ENCODE data around the gene KIF3B. TPM values are rescaled to one million over a fixed set of nuclear protein-coding genes. Genes with fewer than 3 reads are reported as not detected.
A peak's percentile ranks its signal among the peaks of the same experiment; 100 is the strongest.

Gene KIF3B
- total and polyA plus RNA-seq, 2 of the 13 experiments (the other 11 are each of a cell fraction or from before 2014, with no cell fraction given), result 23.6 to 28.8 TPM

DNA sequence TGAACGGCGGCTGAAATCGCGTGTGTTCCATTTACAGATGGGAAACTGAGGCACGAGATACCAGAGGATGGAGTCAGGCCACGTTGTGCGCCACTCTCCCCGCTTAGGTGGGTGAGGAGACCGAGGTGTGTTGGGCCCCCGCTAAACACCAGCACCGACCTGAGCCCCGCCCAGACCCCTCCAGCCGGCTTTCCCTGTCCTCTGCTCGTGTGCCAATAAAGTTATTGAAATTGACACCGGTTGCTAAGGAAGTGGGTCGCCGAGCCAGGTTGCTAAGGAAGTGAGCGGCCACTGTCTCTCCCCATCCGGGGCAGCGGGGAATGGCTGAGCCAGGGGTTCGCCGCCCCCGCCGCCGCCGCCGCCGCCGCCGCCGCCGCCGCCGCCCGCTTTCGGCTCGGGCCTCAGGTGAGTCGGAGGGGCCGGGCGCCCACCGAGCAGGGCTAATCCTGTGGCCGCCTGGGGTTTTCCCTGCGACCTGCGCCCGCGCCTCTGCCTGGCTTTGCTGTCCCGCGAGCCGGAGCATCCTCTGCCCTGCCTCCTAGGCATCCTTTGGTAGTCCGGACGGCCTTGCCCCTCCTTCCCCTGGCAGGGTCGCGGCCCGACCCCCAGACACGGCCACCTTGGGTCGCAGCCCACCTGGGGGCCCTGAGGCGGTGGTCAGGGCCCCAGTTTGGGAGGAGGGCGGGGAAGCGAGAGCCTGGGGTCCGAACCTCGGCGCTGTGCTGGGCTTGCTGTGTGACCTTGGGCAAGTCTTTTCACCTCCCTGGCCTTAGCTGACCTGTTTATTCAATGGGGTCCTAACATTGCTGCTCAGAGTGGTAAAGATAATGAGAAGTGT, at the start of gene KIF3B (continued):
- TF ChIP-seq, protein P1, sequence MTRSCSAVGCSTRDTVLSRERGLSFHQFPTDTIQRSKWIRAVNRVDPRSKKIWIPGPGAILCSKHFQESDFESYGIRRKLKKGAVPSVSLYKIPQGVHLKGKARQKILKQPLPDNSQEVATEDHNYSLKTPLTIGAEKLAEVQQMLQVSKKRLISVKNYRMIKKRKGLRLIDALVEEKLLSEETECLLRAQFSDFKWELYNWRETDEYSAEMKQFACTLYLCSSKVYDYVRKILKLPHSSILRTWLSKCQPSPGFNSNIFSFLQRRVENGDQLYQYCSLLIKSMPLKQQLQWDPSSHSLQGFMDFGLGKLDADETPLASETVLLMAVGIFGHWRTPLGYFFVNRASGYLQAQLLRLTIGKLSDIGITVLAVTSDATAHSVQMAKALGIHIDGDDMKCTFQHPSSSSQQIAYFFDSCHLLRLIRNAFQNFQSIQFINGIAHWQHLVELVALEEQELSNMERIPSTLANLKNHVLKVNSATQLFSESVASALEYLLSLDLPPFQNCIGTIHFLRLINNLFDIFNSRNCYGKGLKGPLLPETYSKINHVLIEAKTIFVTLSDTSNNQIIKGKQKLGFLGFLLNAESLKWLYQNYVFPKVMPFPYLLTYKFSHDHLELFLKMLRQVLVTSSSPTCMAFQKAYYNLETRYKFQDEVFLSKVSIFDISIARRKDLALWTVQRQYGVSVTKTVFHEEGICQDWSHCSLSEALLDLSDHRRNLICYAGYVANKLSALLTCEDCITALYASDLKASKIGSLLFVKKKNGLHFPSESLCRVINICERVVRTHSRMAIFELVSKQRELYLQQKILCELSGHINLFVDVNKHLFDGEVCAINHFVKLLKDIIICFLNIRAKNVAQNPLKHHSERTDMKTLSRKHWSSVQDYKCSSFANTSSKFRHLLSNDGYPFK (CRISPR knock-in tag; IDR thresholded peaks at IDR 0.05; ENCODE audit: borderline replicate concordance), result peak; percentile 88; the same call in 1 of the 2 replicates
- peak; percentile 96 for TF ChIP-seq KLF12 (CRISPR knock-in tag; IDR thresholded peaks at IDR 0.05; ENCODE audit: borderline replicate concordance)
- peak; percentile 73 for TF ChIP-seq POLR2G (IDR thresholded peaks at IDR 0.05; ENCODE audit: low read depth, low read length)
- no peak for TF ChIP-seq ZNF530 (CRISPR knock-in tag; IDR thresholded peaks at IDR 0.05; ENCODE audit: low read depth)
- TF ChIP-seq HDAC2 (CRISPR knock-in tag; IDR thresholded peaks at IDR 0.05), result peak; percentile 58; the same call in 1 of the 2 replicates
- 0 out of 2 replicates have a peak, but pooled peaks have one; percentile 43 for TF ChIP-seq ZNF331 (CRISPR knock-in tag; IDR thresholded peaks at IDR 0.05)
- TF ChIP-seq ONECUT2 (CRISPR knock-in tag; IDR thresholded peaks at IDR 0.05), result peak; percentile 27; the same call in 1 of the 2 replicates
- peak; percentile 81; the same call in 1 of the 2 replicates for TF ChIP-seq SNAPC2 (CRISPR knock-in tag; IDR thresholded peaks at IDR 0.05)
- TF ChIP-seq EZH2 (conservative IDR thresholded peaks at IDR 0.05; ENCODE audit: low read depth, low read length), result no peak
- no peak for TF ChIP-seq ZNF737 (CRISPR knock-in tag; IDR thresholded peaks at IDR 0.05; ENCODE audit: borderline replicate concordance)
- 0 out of 2 replicates have a peak, but pooled peaks have one; percentile 84 for TF ChIP-seq GLI4 (CRISPR knock-in tag; IDR thresholded peaks at IDR 0.05; ENCODE audit: borderline replicate concordance)
- no peak for TF ChIP-seq ZNF282 (IDR thresholded peaks at IDR 0.05; ENCODE audit: partially characterized antibody)
- no peak for TF ChIP-seq ZNF724P (CRISPR knock-in tag; IDR thresholded peaks at IDR 0.05; ENCODE audit: borderline replicate concordance)
- TF ChIP-seq, protein P2, sequence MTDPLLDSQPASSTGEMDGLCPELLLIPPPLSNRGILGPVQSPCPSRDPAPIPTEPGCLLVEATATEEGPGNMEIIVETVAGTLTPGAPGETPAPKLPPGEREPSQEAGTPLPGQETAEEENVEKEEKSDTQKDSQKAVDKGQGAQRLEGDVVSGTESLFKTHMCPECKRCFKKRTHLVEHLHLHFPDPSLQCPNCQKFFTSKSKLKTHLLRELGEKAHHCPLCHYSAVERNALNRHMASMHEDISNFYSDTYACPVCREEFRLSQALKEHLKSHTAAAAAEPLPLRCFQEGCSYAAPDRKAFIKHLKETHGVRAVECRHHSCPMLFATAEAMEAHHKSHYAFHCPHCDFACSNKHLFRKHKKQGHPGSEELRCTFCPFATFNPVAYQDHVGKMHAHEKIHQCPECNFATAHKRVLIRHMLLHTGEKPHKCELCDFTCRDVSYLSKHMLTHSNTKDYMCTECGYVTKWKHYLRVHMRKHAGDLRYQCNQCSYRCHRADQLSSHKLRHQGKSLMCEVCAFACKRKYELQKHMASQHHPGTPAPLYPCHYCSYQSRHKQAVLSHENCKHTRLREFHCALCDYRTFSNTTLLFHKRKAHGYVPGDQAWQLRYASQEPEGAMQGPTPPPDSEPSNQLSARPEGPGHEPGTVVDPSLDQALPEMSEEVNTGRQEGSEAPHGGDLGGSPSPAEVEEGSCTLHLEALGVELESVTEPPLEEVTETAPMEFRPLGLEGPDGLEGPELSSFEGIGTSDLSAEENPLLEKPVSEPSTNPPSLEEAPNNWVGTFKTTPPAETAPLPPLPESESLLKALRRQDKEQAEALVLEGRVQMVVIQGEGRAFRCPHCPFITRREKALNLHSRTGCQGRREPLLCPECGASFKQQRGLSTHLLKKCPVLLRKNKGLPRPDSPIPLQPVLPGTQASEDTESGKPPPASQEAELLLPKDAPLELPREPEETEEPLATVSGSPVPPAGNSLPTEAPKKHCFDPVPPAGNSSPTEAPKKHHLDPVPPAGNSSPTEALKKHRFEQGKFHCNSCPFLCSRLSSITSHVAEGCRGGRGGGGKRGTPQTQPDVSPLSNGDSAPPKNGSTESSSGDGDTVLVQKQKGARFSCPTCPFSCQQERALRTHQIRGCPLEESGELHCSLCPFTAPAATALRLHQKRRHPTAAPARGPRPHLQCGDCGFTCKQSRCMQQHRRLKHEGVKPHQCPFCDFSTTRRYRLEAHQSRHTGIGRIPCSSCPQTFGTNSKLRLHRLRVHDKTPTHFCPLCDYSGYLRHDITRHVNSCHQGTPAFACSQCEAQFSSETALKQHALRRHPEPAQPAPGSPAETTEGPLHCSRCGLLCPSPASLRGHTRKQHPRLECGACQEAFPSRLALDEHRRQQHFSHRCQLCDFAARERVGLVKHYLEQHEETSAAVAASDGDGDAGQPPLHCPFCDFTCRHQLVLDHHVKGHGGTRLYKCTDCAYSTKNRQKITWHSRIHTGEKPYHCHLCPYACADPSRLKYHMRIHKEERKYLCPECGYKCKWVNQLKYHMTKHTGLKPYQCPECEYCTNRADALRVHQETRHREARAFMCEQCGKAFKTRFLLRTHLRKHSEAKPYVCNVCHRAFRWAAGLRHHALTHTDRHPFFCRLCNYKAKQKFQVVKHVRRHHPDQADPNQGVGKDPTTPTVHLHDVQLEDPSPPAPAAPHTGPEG (CRISPR knock-in tag; IDR thresholded peaks at IDR 0.05), result peak; percentile 85; the same call in 1 of the 2 replicates
- TF ChIP-seq ZNF567 (CRISPR knock-in tag; IDR thresholded peaks at IDR 0.05; ENCODE audit: borderline replicate concordance), result 0 out of 2 replicates have a peak, but pooled peaks have one; percentile 79
- no peak for TF ChIP-seq ZNF660 (CRISPR knock-in tag; IDR thresholded peaks at IDR 0.05; ENCODE audit: borderline replicate concordance, low read depth)
- TF ChIP-seq ZNF816 (CRISPR knock-in tag; IDR thresholded peaks at IDR 0.05; ENCODE audit: borderline replicate concordance), result no peak
